A673 (cell line): Measurements from ENCODE around the gene IRS4. TPM values are rescaled to one million over a fixed set of nuclear protein-coding genes. Genes with fewer than 3 reads are reported as not detected.

Experiments
- Bru-seq: library from RNA; stranded (reverse); fragments of 400-500 nt; gene quantifications from one replicate; lab custom pipeline; 2021; lab: Mats Ljungman, UMichigan
- BruChase-seq, 2 experiments: library from RNA; stranded (reverse); fragments of 400-500 nt; gene quantifications; one replicate each; lab custom pipeline; 2021; lab: Mats Ljungman, UMichigan
- BruUV-seq: library from RNA; stranded (reverse); fragments of 400-500 nt; replicated peaks from 2 replicates; lab custom pipeline; 2021; lab: Mats Ljungman, UMichigan
- CTCF ChIA-PET: fragments of 300-600 bp; sonication (Branson Sonifier 250); formaldehyde crosslinking; loops from one replicate; lab custom pipeline; 2022; ENCODE audit warnings: antibody characterized with exemption; lab: Charles Lee
- POLR2A ChIA-PET: fragments of 300-600 bp; sonication (Branson Sonifier 250); formaldehyde crosslinking; loops from one replicate; lab custom pipeline; 2022; ENCODE audit warnings: antibody characterized with exemption; ENCODE audit not compliant: low non-redundant PET; lab: Charles Lee
- DNase-seq: peaks from one replicate; pipeline ENCODE4 v3.0.0-alpha.2; 2015; ENCODE audit warnings: low spot score
- H3K27ac ChIP-seq: fragments of 200-600 bp; sonication (generic); 2 replicates; pipeline ENCODE4 v1.5.1; 2016; ENCODE audit warnings: mixed run types, low read depth, mild to moderate bottlenecking, mixed read lengths, antibody characterized with exemption, low read length; ENCODE audit not compliant: poor library complexity, severe bottlenecking
- H3K27me3 ChIP-seq: fragments of 200-600 bp; sonication (generic); replicated peaks from 2 replicates; pipeline ENCODE4 v1.6.1; 2017; ENCODE audit warnings: mixed run types, low read depth, mild to moderate bottlenecking, mixed read lengths, antibody characterized with exemption, low read length; ENCODE audit not compliant: insufficient read depth, poor library complexity
- H3K36me3 ChIP-seq: fragments of 200-600 bp; sonication (generic); 2 replicates; pipeline ENCODE4 v1.6.1; 2016; ENCODE audit warnings: mixed run types, mild to moderate bottlenecking, mixed read lengths, antibody characterized with exemption, low read length; ENCODE audit not compliant: insufficient read depth, poor library complexity, severe bottlenecking
- H3K4me1 ChIP-seq: fragments of 200-600 bp; sonication (generic); 2 replicates; pipeline ENCODE4 v1.6.1; 2017; ENCODE audit warnings: mixed run types, mild to moderate bottlenecking, mixed read lengths, antibody characterized with exemption, low read length; ENCODE audit not compliant: insufficient read depth, poor library complexity, severe bottlenecking
- H3K4me3 ChIP-seq: fragments of 200-600 bp; sonication (generic); 2 replicates; pipeline ENCODE4 v1.5.1; 2016; ENCODE audit warnings: low read depth, mixed run types, mild to moderate bottlenecking, mixed read lengths, low read length; ENCODE audit not compliant: poor library complexity, severe bottlenecking
- H3K9me3 ChIP-seq: fragments of 200-600 bp; sonication (generic); 2 replicates; pipeline ENCODE4 v1.6.1; 2016; ENCODE audit warnings: mixed run types, low read depth, mild to moderate bottlenecking, mixed read lengths, antibody characterized with exemption, low read length; ENCODE audit not compliant: poor library complexity, severe bottlenecking
- CTCF ChIP-seq: fragments of 300-800, 200-600 bp; sonication (generic); conservative IDR thresholded peaks from 2 replicates; pipeline ENCODE4 v1.5.1; 2017; ENCODE audit warnings: low read depth, mild to moderate bottlenecking, antibody characterized with exemption, low read length, moderate library complexity, mixed read lengths
- EZH2 ChIP-seq: fragments of 200-600 bp; sonication (generic); IDR thresholded peaks from 2 replicates; pipeline ENCODE4 v1.6.1; 2017; ENCODE audit warnings: borderline replicate concordance, low read depth, mild to moderate bottlenecking, mixed read lengths, antibody characterized with exemption, low read length; ENCODE audit not compliant: poor library complexity, severe bottlenecking
- intact Hi-C: fragments of 100-400 bp; cut with micrococcal nuclease; formaldehyde crosslinking; loops from one replicate; pipeline ENCODE4 v1.10.0; 2022; ENCODE audit not compliant: unreplicated experiment
- long read RNA-seq: library from polyadenylated mRNA; stranded (forward); transcript quantifications from one replicate; pipeline ENCODE4 v2.0.0, GENCODE V29; 2022
- total RNA-seq: library from RNA; stranded (reverse); gene quantifications from 2 replicates; pipeline ENCODE4 v1.2.3, GENCODE V29; 2021

IRS4 gene
- total RNA-seq = not detected in 2 replicates
- Bru-seq, nascent RNA = not detected
- percentile 14 among the genes with signal in this experiment for BruChase-seq, experiment 1, labeled RNA remaining after a 2-hour chase
- BruChase-seq, experiment 2, labeled RNA remaining after a 6-hour chase = not detected
- long read RNA-seq = 0 reads

- Histone ChIP-seq H3K4me1 (no peaks in the 10 kb centered on the region), H3K27ac (no peak within 1 kb of the TSS), H3K4me3 (peak within 1 kb of the TSS; percentile 19), H3K27me3 (peaks cover 80% of the 10 kb centered on the region), H3K36me3 (no peaks in the 10 kb centered on the region), H3K9me3 (no peaks in the 10 kb centered on the region)
- POLR2A ChIA-PET = no interaction called here
- no peak for DNase-seq
- CTCF ChIA-PET = no interaction called here
- intact Hi-C loops = no loop called here
- TF ChIP-seq EZH2 = no peak
- TF ChIP-seq CTCF = no peak
- no TSS peak for BruUV-seq
Measured at GRCh38 chrX:108736509-108737479, at the start of gene IRS4. Gene IRS4, minus strand, starts transcription at chrX:108736563.

DNA sequence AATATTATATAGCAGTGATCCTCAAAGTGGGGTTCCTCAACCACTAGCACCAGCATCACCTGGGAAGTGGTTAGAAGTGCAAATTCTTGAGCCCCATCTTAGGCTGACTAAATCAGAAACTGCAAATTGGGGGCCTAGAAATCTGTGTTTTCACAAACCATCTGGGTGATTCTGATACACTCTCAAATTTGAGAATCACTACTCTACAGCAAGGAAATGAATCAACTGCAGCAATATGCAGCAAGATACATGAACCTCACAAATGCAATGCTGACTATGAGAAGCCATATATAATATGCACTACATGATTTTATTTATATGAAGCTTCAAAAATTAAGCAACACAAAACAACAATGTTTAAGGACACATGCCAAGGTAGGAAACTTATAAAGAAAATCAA lies 36.2 kb upstream of the IRS4 start:
- Histone ChIP-seq H3K27ac (no peak overlapping the region), H3K36me3 (no peaks in the 10 kb centered on the region), H3K9me3 (peaks cover 11% of the 10 kb centered on the region), H3K4me3 (no peak overlapping the region), H3K27me3 (no peaks in the 10 kb centered on the region), H3K4me1 (no peaks in the 10 kb centered on the region)
- ChIA-PET CTCF (no interaction called here), POLR2A (no interaction called here)
- intact Hi-C loops = no loop called here
- no TSS peak for BruUV-seq
- TF ChIP-seq EZH2 (no peak), CTCF (no peak)
- no peak for DNase-seq

GRCh38 chrX:108763559-108763958 lies 27.2 kb upstream of the IRS4 start:
- Histone ChIP-seq H3K36me3 (no peaks in the 10 kb centered on the region), H3K27me3 (no peaks in the 10 kb centered on the region), H3K4me1 (no peaks in the 10 kb centered on the region), H3K27ac (no peak overlapping the region), H3K4me3 (no peak overlapping the region), H3K9me3 (no peaks in the 10 kb centered on the region)
- intact Hi-C loops = no loop called here
- CTCF ChIA-PET = no interaction called here
- no peak for DNase-seq
- POLR2A ChIA-PET = no interaction called here
- no peak for TF ChIP-seq EZH2
- TF ChIP-seq CTCF = no peak
- no TSS peak for BruUV-seq
